UCSD-AML1 (cell line): Measurements from ENCODE around the gene POM121.
A peak's percentile ranks its signal among the peaks of the same experiment; 100 is the strongest.
"Not testable (repeated sequence)": the region's sequence is repeated elsewhere in the genome, so short reads cannot be mapped to it uniquely, and the experiment has no call there.

ENCODE experiments used
- DNase-seq: peaks from one replicate; lab custom pipeline; 2025; ENCODE audit not compliant: unreplicated experiment; lab: John Stamatoyannopoulos, UW

Gene POM121

DNA sequence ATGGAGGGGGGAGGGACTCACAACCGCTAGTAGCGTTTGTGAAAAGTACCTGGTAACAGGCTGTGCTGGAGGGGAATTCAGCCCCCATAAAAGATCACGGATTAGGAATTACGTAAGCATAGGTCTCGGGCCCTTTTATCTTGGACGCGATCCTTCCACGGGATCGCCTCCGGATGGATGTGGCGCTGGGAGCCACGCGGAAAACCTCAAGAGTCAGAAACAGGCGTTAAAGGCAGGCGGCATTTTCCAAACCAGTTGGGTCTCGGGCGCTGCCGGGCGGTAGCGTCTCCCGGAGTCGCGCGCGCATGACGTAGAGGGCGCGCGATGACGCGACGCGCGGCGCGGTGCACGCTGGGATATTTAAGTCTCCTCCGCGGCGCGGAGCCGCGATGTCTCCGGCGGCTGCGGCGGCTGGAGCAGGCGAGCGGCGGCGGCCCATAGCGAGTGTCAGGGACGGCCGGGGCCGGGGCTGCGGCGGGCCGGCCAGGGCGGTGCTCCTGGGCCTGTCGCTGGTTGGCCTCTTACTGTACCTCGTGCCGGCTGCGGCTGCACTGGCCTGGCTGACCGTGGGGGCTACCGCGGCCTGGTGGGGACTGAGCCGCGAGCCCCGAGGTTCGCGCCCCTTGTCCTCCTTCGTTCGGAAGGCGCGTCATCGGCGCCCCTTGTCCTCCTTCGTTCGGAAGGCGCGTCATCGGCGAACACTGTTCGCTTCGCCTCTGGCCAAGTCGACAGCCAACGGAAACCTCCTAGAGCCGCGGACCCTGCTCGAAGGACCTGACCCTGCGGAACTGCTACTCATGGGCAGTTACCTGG is at the start of gene POM121:
POM121 (plus strand) TSS at position 363 of the 813 bp plus-strand sequence; CDS start at position 390, 27 bp downstream.
- DNase-seq = peak; percentile 76

DNA sequence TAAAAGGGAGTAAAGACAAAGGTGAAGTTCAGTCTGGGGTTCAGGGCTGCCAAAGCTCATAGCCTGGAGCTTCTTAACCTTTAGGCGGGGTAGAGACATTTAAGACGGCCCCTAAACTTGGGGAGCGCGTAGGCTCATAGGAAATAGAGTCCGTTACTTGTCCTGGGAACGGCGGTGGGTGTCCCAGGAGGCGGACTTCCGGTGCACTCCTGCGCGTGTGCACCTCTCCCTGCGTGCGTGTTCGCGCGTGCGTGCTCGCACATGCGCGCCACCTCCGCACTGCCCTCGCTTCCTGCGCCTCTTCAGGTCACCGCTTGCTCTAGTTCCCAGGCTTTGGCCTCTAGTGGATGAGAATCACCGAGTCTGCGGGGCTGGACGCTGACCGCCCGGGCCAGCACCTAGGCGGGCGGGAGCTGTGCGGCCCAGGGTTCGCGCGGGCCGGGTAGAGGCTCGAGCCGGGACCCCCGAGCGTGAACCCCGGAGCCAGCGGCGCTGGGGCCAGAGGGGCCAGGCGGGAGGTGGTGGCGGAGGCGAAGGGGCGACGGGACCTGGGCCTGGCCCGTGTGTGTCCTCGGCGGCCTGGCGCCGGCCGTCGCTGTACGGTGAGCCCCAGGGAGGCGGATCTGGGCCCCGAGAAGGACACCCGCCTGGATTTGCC is 45.7 kb upstream of the POM121 start:
- peak; percentile 84 for DNase-seq

DNA sequence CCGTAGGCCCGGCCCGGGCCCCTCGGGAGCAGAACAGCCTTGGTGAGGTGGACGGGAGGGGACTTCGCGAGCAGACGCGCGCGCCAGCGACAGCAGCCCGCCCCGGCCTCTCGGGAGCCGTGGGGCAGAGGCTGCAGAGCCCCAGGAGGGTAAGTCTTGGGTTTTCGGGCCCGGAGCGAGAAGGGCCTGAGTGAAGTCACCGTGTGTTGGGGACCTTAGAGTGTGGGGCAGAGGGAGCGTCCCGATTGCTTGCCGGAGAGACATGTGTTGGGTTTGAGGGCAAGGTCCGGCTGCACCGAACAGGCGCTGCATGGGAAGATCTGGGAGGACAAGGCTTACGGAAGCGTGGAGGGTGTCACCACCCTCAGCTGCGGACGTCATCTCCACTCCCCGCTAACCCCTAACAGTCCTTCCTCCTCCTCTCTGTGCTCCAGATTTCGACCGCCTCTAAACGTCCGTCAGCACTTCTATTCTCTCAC is 45.1 kb upstream of the POM121 start:
- DNase-seq = peak; percentile 25

DNA sequence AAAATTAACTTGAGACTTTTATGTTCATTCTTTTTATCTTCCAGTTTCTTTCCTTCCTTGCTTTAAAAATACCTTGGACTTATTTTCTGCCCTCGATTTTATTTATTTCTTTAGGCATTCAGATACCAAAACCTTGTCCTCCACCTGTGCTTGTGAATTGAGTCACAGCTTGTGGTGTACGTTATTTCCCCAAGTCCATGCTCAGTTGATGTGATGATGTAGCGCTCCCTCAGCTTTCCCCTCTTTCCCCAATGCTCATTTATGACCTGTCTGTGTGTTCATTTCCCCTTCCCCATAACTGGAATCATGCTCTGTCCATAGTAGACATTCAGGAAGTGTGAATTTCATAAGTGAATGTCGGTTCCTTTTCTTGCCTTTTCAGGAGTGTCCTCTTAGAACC is 33.1 kb upstream of the POM121 start:
- not testable (repeated sequence) for DNase-seq

DNA sequence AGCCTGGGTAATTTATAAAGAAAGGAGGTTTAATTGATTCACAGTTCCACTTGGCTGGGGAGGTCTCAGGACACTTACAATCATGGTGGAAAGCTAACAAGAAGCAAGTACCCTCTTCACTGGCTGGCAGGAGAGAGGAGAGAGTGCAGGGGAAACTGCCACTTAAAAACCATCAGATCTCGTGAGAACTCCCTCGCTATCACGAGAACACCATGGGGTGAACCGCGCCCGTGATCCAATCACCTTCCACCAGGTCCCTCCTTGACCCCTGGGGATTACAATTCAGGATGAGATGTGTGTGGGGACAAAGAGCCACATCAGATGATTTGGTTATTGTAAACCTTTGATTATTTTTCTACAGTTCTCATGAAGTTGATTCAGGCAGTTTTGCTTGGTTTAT is 20.2 kb upstream of the POM121 start:
- not testable (repeated sequence) for DNase-seq

DNA sequence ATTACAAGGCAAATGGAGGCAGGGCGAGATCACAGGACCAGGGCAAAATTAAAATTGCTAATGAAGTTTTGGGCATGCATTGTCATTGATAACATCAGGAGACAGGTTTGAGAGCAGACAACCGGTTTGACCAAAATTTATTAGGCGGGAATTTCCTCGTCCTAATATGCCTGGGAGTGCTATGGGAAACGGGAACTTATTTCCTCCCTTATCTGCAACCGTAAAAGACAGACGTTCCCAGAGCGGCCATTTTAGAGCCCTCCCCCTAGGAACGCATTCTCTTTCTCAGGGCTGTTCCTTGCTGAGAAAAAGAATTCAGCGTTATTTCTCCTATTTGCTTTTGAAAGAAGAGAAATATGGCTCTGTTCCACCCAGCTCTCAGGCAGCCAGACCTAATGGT is 16.5 kb upstream of the POM121 start:
- not testable (repeated sequence) for DNase-seq

DNA sequence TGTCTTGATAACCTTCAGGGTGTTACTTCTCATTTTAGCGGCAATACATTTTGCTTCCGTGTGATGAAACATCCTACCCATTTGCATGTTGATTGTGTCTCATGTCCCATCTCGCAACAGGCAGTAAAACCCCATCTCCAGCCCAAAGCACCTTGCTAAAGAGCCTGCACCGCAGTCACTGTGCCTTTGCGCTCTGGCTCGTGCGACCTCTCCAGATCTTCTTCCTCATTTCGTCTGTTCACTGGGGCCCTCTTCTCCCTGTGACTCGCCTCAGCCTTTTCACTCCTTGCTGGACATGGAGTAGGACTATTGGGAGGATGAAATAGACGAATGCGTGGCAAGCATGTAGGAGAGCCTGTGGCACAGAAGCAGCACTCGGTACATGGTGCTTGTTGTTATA is 13.5 kb upstream of the POM121 start:
- DNase-seq = not testable (repeated sequence)

DNA sequence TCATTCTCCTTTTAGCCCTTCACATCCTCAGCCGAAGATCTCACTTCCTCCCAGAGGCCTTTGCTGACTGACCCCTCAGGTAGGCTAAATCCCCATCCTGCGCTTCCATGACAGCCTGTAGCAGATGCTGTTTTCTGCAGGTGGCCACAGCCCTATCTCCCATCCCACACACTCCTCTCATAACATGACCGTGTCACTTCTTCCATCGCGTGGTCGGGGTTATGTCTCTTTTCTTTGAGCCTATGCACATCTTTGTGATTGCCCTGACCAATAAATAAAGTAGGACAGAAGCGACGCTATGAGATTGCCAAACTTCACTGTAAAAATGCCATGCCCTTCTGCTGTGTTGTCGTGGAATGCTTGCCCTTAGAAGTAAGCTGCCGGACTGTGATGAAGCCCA is 11.1 kb upstream of the POM121 start:
- not testable (repeated sequence) for DNase-seq

DNA sequence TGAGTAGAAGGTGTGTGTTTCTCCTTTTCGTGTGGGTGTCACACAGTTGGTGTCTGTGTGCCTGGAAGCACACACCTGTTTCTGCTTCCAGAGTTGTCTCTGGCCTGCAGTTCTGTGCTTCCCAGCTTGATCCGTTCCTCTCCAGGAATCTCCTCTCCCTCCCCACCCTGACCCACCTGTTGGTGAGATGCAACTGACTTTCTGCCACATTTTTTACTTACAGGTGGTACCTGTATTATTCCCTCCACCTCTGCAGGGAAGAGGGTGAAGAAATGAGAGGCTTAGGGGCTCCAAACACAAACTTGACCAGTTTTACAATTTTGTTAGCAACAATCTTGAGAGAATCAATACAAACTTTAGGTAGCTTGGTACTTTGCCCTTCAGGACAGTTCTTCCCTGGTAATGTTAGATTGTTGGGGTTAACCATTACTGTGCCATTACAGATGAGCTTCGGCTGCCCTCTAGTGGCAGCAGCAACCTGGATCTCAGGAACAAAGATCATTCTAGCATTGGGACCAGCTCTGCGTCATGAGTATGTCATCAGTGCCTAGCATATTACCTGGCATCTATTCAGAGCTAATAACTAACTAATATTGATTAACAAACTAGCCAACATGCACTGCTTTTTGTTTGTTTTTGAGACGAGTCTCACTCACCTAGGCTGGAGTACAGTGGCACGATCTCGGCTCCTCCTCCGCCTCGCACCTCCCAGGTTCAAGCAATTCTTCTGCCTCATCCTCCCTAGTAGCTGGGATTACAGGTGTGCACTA is 10.0 kb upstream of the POM121 start:
- peak; percentile 30 for DNase-seq

DNA sequence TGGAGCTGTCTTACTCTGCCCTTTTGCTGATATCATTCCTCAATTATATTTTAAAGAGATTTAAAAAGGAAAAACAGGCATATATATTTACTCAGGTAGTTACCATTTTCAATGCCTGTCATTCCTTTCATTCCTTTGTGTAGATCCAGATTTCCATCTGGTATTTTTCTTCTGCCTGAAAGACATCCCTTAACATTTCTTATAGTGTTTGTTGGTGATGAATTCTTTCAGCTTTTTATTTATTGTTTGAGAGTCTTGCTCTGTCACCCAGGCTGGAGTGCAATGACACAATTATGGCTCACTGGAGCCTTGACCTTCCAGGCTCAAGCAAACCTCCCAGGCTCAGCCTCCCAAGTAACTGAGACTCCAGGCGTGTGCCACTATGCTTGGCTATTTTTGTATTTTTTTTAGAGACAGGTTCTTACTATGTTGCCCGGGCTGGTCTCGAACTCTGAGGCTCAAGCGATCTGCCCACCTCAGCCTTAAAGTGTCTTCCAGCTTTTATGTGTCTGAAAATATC is 5.6 kb upstream of the POM121 start:
- no peak for DNase-seq

DNA sequence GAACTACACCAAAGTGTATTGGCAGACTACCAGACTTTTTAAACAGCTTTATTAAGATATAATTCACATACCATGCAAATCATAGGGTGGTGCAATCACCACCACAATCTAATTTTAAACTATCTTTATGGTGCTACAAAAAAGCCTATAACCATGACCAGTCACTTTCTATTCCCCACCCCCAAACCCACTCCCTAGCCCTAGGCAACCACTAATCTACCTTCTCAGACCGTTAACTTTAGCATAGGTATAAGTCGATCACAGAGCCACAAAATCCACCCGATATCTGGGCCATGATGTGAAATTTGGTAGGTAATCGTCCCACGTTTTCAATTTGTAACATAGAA is 536 bp upstream of the POM121 start:
- no peak for DNase-seq

DNA sequence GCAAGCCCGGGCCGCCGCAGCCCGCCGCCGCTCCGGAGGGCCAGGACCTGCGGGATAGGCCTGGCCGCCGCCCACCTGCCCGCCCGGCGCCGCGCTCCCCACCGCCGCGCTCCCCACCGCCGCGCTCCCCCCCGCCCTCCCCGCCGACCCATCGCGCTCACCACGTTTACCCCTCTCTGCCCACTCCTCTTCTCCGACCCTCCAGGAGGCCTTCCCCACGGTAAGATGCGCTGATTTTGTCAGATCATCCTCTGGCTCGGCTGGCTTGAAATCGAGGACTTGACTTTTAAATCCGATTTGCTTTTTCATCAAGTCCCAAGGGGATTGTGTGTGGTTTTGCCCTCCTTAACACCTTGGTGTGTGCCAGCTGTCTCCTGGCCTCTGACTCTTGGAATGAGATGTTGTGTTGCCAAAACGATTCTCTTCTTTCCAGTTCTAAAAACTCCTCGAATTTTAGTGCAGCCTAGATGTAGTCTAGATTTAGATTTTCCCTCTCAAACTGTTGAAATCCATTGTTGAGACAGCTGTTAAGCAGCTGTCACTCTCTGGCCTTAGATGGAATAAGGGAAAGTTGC is 738 bp downstream of the POM121 start:
- DNase-seq = no peak

DNA sequence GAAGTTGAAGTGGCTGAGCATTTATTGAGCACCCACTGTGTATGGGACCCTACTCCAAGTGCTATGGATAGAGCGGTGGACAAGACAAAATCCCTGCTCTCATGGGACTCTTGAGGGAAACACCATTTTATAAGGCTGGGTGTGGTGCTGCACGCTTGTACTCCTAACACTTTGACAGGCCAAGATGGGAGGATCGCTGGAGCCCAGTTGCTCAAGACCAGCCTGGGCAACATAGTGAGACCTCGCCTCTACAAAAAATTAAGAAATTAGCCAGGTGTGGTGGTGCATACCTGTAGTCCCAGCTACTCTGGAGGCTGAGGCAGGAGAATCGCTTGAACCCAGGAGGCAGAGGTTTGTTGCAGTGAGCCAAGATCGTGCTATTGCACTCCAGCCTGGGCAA is 2.9 kb downstream of the POM121 start:
- not testable (repeated sequence) for DNase-seq

DNA sequence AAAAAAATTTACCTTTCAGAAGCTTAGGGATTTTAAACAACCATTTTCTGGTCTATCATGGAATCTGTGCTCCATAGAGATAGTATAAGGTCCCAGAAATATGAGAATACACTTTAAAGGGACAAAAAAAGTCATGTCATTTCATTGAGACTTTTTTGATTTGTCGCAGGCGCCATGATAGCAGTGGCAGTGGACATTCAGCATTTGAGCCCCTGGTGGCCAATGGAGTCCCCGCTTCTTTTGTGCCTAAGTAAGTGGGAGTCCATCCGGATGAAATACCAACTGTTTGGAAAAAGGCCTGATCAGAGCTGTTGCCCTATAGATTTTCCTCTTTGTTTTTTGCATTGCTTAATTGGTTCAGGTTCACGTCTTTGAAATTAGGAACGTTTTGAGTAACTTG is 3.3 kb downstream of the POM121 start:
- not testable (repeated sequence) for DNase-seq

DNA sequence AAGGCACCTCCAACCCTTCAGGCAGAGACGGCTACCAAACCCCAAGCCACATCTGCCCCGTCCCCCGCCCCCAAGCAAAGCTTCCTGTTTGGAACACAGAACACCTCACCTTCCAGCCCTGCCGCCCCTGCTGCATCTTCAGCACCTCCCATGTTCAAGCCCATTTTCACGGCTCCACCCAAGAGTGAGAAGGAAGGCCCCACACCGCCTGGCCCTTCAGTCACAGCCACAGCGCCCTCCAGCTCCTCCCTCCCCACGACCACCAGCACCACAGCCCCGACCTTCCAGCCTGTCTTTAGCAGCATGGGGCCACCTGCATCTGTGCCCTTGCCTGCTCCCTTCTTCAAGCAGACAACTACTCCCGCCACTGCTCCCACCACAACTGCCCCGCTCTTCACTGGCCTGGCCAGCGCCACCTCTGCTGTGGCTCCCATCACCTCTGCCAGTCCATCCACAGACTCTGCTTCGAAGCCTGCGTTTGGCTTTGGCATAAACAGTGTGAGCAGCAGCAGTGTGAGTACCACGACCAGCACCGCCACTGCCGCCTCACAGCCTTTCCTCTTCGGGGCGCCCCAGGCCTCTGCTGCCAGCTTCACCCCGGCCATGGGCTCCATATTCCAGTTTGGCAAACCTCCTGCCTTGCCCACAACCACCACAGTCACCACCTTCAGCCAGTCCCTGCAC is 17.3 kb downstream of the POM121 start:
- not testable (repeated sequence) for DNase-seq

DNA sequence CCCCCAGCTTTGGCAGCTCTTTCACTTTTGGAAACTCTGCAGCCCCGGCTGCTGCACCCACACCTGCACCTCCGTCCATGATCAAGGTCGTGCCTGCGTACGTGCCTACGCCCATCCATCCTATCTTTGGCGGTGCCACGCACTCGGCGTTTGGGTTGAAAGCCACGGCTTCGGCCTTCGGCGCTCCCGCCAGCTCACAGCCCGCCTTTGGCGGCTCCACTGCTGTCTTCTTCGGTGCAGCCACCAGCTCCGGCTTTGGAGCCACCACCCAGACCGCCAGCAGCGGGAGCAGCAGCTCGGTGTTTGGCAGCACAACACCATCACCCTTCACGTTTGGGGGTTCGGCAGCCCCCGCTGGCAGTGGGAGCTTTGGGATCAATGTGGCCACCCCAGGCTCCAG is 18.1 kb downstream of the POM121 start:
- not testable (repeated sequence) for DNase-seq

DNA sequence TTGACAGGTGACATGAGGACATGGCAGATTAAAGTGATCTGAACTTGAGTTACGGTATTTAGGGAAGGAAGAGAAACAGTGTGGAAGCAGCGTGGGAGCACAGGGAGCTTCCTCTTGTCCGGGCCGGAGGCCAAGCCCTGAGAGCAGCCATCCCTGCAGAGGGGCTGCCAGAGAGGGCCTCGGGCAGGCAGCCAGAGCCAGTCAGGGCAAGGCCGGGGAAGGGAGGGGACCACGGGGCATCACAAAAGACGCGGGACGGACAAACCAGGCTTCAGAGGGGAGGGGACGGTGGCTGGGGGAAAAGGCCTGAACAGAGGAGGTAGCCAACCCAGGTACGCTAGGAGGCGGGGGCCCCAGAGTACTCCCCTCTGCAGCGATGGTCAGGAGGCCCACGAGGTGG is 20.0 kb downstream of the POM121 start:
- not testable (repeated sequence) for DNase-seq

DNA sequence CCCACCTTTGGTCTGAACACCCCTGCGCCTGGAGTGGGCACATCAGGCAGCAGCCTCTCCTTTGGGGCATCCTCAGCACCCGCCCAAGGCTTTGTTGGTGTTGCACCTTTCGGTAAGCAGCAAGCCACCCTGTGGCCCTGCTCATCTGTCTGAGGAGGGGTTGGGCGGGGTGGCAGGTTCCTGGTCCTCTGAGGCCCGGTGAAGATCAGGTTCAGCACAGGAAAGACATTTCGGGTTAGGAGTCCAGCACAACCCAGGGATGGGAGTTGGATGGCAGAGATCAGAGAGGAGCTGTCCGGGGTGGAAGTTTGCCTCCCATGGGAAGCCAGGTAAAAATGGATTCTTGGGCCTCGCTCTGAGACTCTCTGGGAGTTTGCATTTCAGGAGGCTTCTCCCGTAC is 20.7 kb downstream of the POM121 start:
- not testable (repeated sequence) for DNase-seq

DNA sequence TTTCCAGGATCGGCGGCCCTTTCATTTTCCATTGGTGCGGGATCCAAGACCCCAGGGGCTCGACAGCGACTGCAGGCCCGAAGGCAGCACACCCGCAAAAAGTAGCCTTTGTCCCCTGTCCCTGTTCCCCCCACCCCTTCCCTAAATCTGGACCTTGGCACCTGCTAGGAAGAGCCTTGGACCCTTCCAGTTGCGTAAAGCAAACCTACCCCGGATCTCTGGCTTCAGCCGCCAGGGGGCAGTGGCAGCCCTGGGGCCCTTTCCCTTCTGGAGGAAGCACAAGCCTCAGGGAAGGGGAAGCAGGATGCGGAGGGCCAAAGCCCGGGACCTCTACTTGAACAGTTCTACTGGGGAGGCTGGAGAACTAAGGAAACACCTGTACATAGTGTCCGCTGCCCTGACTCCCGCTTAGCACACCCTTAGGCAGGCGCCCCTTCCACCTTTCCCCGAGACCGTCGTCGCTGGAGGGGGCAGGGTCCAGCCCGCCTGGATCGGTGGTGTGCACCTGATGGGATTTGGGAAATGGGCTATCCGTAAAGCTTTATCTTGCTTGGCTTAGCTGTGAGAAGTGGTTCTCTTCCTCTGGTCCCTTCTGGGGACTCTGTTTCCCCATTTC is 21.3 kb downstream of the POM121 start:
- DNase-seq = not testable (repeated sequence)

DNA sequence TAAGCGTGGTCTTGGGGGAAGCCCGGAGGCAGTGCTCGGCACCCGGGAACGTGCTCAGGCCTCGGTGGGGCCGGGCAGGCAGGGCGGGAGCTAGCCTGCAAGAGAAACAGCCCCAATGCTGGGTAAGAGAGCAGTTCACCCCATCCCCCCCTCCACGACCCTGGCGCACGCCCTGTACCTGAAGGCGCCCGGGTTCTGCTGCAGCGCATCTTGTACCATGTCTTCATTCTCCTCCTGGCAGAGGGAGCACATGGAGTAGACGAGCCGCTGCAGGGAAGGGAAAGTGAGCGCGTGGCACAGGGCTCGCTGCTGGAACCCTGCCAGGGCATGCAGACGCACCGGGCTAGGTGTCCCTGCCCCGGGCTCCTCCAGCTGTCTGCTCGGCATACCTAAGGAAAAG is 23.8 kb downstream of the POM121 start:
- not testable (repeated sequence) for DNase-seq
